Testis (tissue), 3 donors: ENCODE results near the gene ENTHD1. TPM values are rescaled to one million over a fixed set of nuclear protein-coding genes. Genes with fewer than 3 reads are reported as not detected.

Source experiments
- DNase-seq: peaks from one replicate; pipeline ENCODE4 v3.0.0-alpha.2; 2019
- H3K27ac ChIP-seq, 2 donors: fragments of 200-600 bp; sonication (generic); one replicate each; pipeline ENCODE4 v1.5.1; 2019
- H3K27me3 ChIP-seq: fragments of 200-600 bp; sonication (generic); one replicate; pipeline ENCODE4 v1.5.1; 2019
- H3K36me3 ChIP-seq: fragments of 200-600 bp; sonication (generic); one replicate; pipeline ENCODE4 v1.5.1; 2017; ENCODE audit warnings: low read depth; ENCODE audit errors: missing control alignments
- H3K4me1 ChIP-seq: fragments of 200-600 bp; sonication (generic); one replicate; pipeline ENCODE4 v1.5.1; 2019
- H3K4me3 ChIP-seq, 2 donors: fragments of 200-600 bp; sonication (generic); one replicate each; pipeline ENCODE4 v1.5.1; 2017 to 2019
- H3K9me3 ChIP-seq: fragments of 200-600 bp; sonication (generic); one replicate; pipeline ENCODE4 v1.5.1; 2017
- CTCF ChIP-seq, 3 experiments: fragments of 450-650 bp in 2 of 3; fragments of 200-600 bp in 1 of 3; sonication (generic) in 1 of 3; IDR thresholded peaks; one replicate each; pipeline ENCODE4 v1.5.1; 2016 to 2019; ENCODE audit warnings: antibody characterized with exemption in 3 of 3, mild to moderate bottlenecking in 2 of 3, moderate library complexity in 1 of 3
- POLR2A ChIP-seq: fragments of 450-650 bp; IDR thresholded peaks from one replicate; pipeline ENCODE4 v1.6.1; 2017; ENCODE audit warnings: antibody characterized with exemption, mild to moderate bottlenecking, moderate library complexity
- WGBS, 2 donors: methylation state at CpG; one replicate each; pipeline ENCODE4 v1.1.5; 2018; 5-methylcytosine and 5-hydroxymethylcytosine counted together
- intact Hi-C: fragments of 100-400 bp; cut with DNase I; formaldehyde crosslinking; loops from one replicate; pipeline ENCODE4 v1.15.1; 2023; ENCODE audit warnings: low total_unique reads
- polyA plus RNA-seq: library from polyadenylated mRNA; stranded (reverse); fragments of 350-450 nt; fragmentation: Illumina TruSeq; extraction: RNeasy Lipid Tissue Mini Kit (QIAGEN cat#74804); gene quantifications from one replicate; pipeline ENCODE4 v1.2.3, GENCODE V29; 2014; ENCODE audit warnings: low read depth, low replicate concordance; ENCODE audit not compliant: insufficient read depth
- total RNA-seq, 2 donors: library from RNA; depleted of rRNA; stranded (reverse); fragments of >200 nt; gene quantifications; one replicate each; pipeline ENCODE4 v1.2.3, GENCODE V29; 2016

Gene ENTHD1
- total and polyA plus RNA-seq, 3 donors from 2014 or later: 10.9 to 21.1 (median 12.0) TPM

- TF ChIP-seq CTCF (IDR thresholded peaks at IDR 0.05) (no peak), POLR2A (no peak)
- Histone ChIP-seq H3K36me3 (no peaks in the 10 kb centered on the region), H3K4me3 (no peak overlapping the region), H3K4me1 (peaks cover 28% of the 10 kb centered on the region), H3K9me3 (no peaks in the 10 kb centered on the region), H3K27me3 (no peaks in the 10 kb centered on the region), H3K27ac (peak overlapping the region in 1 of 2 donors; percentile 28)
- WGBS, 2 donors: 87 to 97% methylated on average over 6 of the region's 6 CpGs
- DNase-seq: no peak
- intact Hi-C loops: no loop called here
Measured at GRCh38 chr22:39722032-39722325, 171.6 kb downstream of the ENTHD1 start.

GRCh38 chr22:39721206-39722031 lies 172.1 kb downstream of the ENTHD1 start:
- TF ChIP-seq CTCF (IDR thresholded peaks at IDR 0.05) (no peak), POLR2A (no peak)
- peak; percentile 25 for DNase-seq
- H3K9me3 ChIP-seq: no peaks in the 10 kb centered on the region
- H3K4me3 ChIP-seq: no peak overlapping the region
- H3K36me3 ChIP-seq: no peaks in the 10 kb centered on the region
- peaks cover 28% of the 10 kb centered on the region for H3K4me1 ChIP-seq
- 42 to 75% methylated on average over 9 of the region's 9 CpGs for WGBS, 2 donors
- H3K27ac ChIP-seq: peak overlapping the region in 1 of 2 donors; percentile 28
- H3K27me3 ChIP-seq: no peaks in the 10 kb centered on the region
- intact Hi-C loops: no loop called here

GRCh38 chr22:39719559-39720450 lies 173.8 kb downstream of the ENTHD1 start:
- TF ChIP-seq POLR2A (no peak), CTCF (IDR thresholded peaks at IDR 0.05) (no peak)
- intact Hi-C loops: no loop called here
- H3K4me1 ChIP-seq: peaks cover 26% of the 10 kb centered on the region
- H3K36me3 ChIP-seq: no peaks in the 10 kb centered on the region
- DNase-seq: no peak
- H3K9me3 ChIP-seq: no peaks in the 10 kb centered on the region
- WGBS, 2 donors: 91 to 92% methylated on average over 9 to 15 of the region's 15 CpGs
- no peak overlapping the region for H3K27ac ChIP-seq
- no peak overlapping the region for H3K4me3 ChIP-seq
- no peaks in the 10 kb centered on the region for H3K27me3 ChIP-seq

- TF ChIP-seq POLR2A: no peak
- TF ChIP-seq CTCF (IDR thresholded peaks at IDR 0.05): no peak
- Histone ChIP-seq H3K4me1 (peaks cover 20% of the 10 kb centered on the region), H3K27me3 (no peaks in the 10 kb centered on the region), H3K4me3 (no peak overlapping the region), H3K36me3 (no peaks in the 10 kb centered on the region), H3K9me3 (no peaks in the 10 kb centered on the region), H3K27ac (peak overlapping the region in 1 of 2 donors; percentile 30)
- intact Hi-C loops: no loop called here
- WGBS, 2 donors: 78 to 86% methylated on average over 8 of the region's 8 CpGs
- no peak for DNase-seq
Measured at GRCh38 chr22:39718921-39719475, 174.6 kb downstream of the ENTHD1 start.
